GM18499 (cell line): ENCODE measurements around the gene LRRC30.

ENCODE experiments used
- ATAC-seq: cut with Tn5 transposase; IDR thresholded peaks from one replicate; pipeline ENCODE4 v1.9.1; 2021; ENCODE audit warnings: moderate number of reproducible peaks; ENCODE audit not compliant: insufficient read depth, unreplicated experiment

Gene LRRC30

GRCh38 chr18:7236933-7237332 is 6.0 kb downstream of the LRRC30 start:
- no peak for ATAC-seq

- no peak for ATAC-seq
Measured at GRCh38 chr18:7237673-7238272, 6.9 kb downstream of the LRRC30 start.

- no peak for ATAC-seq
Measured at GRCh38 chr18:7242926-7243325, 12.0 kb downstream of the LRRC30 start.

- ATAC-seq: no peak
Measured at GRCh38 chr18:7248877-7249276, 18.0 kb downstream of the LRRC30 start.

- ATAC-seq: no peak
Measured at GRCh38 chr18:7254163-7254562, 23.3 kb downstream of the LRRC30 start.

- no peak for ATAC-seq
Measured at GRCh38 chr18:7255054-7255453, 24.2 kb downstream of the LRRC30 start.

- no peak for ATAC-seq
Measured at GRCh38 chr18:7255643-7256042, 24.8 kb downstream of the LRRC30 start.

- no peak for ATAC-seq
Measured at GRCh38 chr18:7256618-7257425, 25.9 kb downstream of the LRRC30 start.

- ATAC-seq: no peak
Measured at GRCh38 chr18:7257426-7257740, 26.5 kb downstream of the LRRC30 start.

GRCh38 chr18:7259475-7259874 is 28.6 kb downstream of the LRRC30 start:
- ATAC-seq: no peak

- ATAC-seq: no peak
Measured at GRCh38 chr18:7261199-7261598, 30.3 kb downstream of the LRRC30 start.

GRCh38 chr18:7267973-7268372 is 37.1 kb downstream of the LRRC30 start:
- no peak for ATAC-seq

GRCh38 chr18:7269942-7270341 is 39.1 kb downstream of the LRRC30 start:
- ATAC-seq: no peak

GRCh38 chr18:7272311-7273049 is 41.6 kb downstream of the LRRC30 start:
- ATAC-seq: no peak

GRCh38 chr18:7273301-7273921 is 42.5 kb downstream of the LRRC30 start:
- ATAC-seq: no peak

- no peak for ATAC-seq
Measured at GRCh38 chr18:7281579-7281978, 50.7 kb downstream of the LRRC30 start.
